ENCODE data around the gene NONO. TPM values are rescaled to one million over a fixed set of nuclear protein-coding genes. Genes with fewer than 3 reads are reported as not detected.
"Not testable (repeated sequence)": the region's sequence is repeated elsewhere in the genome, so short reads cannot be mapped to it uniquely, and the experiment has no call there.

NONO gene
- total RNA-seq, 1 experiment from 2014 or later, result 406 TPM

DNA sequence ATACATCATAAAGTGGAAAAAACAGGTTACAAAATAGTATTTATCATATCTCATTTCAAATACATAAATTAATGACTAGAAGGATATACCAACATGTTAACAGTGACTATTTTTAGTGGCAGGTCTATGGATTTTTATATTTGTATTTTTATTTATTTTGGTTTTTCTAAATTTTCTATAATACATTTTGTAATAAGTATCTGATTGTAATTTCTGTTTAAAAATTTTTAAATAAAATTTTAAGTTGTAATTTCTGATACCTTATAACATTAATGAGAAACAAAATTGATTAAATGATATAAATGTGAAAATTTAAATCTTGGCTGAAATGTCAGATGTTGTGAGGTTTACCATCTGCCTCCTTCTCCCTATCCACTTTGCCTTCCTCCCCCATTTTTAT, 2.5 kb downstream of the NONO start:
- DNase-seq (ENCODE audit: low spot score), result no peak

DNA sequence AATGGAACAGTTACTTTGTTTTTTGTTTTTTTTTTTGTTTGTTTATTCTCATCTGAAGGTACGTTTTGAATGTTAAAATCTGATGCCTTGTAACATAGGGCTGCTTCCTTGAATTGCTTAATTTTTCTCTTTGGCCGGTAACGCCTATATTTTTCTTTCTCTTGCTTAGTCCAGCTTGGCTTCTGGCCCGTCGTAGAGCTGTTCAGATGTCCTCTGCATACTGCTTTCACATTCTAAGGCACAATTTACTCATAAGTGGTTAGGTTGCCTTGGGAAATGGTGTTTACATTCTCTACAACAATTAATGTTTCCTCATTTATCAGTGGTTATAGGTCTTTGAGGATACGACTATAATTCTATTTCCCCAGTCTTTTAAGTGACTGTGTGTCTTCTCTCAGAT, 7.9 kb downstream of the NONO start:
- DNase-seq (ENCODE audit: low spot score), result no peak

GRCh38 chrX:71292669-71293365, 9.4 kb downstream of the NONO start:
- no peak for DNase-seq (ENCODE audit: low spot score)

DNA sequence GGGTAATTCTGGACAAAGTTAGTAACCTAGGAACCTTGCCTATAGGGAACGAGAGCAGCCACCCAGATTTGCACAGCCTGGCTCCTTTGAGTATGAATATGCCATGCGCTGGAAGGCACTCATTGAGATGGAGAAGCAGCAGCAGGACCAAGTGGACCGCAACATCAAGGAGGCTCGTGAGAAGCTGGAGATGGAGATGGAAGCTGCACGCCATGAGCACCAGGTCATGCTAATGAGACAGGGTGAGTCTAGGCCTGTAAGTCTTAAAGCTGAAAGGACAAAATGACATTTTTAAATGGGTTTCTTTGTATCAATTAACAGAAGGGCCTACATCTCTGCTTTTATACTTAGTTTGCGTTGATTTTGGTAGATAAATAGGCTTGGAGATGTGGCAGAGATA, 13.4 kb downstream of the NONO start:
- no peak for DNase-seq (ENCODE audit: low spot score)

GRCh38 chrX:71298119-71298518, 14.7 kb downstream of the NONO start:
- DNase-seq (ENCODE audit: low spot score), result no peak

- not testable (repeated sequence) for DNase-seq (ENCODE audit: low spot score)
These were observed 16.6 kb downstream of the NONO start for GRCh38 chrX:71300064-71300463.

GRCh38 chrX:71300495-71300894, 17.1 kb downstream of the NONO start:
- DNase-seq (ENCODE audit: low spot score), result not testable (repeated sequence)

DNA sequence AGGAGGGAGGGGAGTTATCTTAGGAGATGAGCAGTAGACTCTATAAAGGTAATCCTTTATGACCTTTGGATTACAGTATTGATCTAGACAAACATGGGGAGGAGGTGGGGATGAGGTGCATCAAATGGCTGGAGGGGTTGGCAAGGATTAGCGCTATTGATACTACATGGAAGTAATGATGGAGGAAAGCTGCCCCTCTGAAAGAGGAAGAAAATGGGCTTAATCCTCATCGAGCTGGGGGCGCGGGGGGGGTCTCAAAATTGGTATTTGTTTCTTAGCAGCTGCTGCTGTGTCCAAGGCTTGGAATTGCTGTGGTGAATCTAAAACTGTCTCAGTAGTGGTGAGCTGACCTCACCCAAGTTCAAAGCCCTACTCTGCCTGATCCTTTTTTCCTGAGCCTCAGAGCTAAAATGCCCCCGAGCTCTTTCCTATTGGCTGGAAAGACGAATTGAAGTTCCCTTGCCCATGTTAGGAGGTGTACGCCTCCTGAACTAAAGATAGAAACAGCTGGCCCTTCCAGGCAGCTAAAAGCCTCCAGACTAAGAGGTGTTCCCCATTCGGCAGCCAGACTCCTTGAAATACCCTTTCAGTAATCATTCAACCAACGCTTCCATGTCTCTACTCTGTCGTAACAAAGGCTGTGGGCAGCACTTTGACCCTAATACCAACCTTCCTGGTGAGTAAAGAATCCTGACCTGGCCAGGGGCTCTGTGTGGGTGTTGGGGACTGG, 17.9 kb downstream of the NONO start, which contains the start of gene ITGB1BP2:
Gene ITGB1BP2 (plus strand): TSS at position 556 of the 730 bp plus-strand sequence. CDS start 57 bp downstream, at position 613.
- DNase-seq (ENCODE audit: low spot score), result no peak

DNA sequence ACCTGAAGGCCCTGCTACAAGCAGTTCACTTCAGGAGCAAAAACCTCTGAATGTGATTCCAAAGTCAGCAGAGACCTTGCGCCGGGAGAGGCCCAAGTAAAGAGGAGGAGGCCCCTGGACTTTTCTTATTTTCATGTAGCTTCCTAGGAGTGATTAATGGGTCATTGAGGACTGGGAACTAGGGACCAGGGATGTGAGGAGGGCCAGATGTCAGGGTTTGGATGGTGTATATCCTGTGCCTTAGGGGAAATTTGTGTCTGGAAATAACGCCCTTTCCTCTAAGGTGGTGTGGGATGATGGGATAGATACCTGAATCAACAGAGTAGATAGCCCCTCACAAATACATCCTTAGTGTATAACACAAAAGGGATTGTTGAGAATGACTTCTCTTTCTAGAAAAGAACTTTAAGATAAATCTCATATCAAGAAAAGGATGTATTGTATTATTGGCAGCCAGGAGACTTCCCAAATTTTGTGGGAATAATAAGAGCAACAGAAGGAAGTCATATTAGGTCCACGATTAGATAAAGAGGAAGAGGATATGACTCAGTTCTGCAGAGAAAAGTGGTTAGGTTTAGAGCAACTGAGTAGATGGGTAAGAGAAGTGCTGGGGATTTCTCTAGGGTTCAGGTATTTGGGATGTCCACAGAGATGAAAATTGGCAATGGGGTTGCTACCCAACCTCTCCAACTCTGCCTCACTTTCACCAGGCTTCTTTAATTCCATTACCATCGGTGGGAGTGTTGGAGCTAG, 19.2 kb downstream of the NONO start:
- DNase-seq (ENCODE audit: low spot score), result no peak

DNA sequence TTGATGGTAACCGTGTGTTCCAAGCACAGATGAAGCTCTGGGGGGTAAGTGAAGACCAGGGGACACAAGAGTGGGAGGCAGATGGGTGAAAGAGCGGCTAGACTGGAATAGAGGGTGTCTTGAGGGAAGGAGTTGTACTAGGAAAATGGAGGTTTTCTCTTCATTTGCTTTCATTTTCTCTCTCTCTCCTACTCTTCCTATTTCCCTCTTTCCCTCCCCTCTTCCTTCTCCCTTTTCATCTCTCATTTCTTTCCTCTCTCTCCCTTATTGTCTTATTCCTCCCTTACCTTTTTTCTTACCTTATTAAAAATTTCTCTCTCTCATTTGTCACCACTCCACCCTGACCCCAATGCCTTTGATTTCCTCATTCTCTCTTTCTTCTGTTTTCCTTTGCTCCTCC, 21.1 kb downstream of the NONO start:
- no peak for DNase-seq (ENCODE audit: low spot score)

DNA sequence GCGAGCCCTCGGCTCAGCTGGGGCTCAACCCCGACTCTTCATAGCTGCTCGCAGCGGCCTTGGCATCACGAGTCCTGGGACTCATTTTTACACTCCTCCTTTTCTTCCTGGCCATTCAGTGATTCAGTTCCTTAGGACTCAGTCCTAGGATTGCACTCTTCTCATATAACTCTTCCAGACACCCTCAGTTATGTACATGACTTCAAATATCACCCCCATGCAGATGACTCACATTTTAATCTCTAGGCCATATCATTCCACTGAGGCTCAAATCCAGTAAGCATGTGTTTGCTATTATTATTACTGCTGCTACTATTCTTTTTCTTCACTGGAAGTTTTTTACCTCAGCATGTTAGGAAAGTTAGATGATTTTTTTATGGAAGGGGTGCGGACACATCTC, 32.5 kb downstream of the NONO start:
- no peak for DNase-seq (ENCODE audit: low spot score)

DNA sequence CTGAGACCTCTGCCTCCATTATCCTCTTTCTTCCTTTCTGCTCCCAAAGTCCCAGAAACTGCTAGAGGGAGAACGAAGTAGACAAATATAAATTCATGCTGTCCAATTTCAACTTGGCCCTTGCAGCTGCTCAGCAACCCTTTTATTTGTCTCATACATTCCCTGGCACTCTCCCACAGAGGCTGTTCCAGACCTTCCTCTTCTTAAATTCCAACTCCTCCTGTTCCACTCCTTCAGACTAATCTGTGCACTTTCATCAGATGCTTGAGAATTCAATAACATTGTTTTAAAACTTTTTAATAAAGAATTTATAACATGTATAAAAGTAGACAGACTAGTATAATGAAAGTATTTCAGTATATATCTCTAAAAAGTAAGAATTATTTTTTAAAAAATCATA, 33.5 kb downstream of the NONO start:
- DNase-seq (ENCODE audit: low spot score), result not testable (repeated sequence)

GRCh38 chrX:71320126-71320525, 36.7 kb downstream of the NONO start:
- DNase-seq (ENCODE audit: low spot score), result no peak

DNA sequence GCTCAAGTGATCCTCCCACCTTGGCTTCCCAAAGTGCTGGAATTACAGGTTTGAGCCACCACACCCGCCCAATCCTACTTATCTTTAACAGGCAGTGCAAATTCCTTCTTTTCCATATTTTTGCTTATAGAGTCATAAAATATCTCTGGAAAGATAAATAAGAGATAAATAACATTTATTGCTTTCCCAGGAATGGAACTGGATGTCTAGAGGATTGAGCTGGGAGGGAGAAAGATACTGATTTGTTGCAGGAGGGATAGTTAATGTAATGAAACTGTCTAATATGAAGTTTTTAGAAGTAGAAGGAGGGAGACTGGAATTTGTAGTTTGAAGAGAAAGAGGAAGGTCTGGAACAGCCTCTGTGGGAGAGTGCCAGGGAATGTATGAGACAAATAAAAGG, 38.3 kb downstream of the NONO start:
- no peak for DNase-seq (ENCODE audit: low spot score)

DNA sequence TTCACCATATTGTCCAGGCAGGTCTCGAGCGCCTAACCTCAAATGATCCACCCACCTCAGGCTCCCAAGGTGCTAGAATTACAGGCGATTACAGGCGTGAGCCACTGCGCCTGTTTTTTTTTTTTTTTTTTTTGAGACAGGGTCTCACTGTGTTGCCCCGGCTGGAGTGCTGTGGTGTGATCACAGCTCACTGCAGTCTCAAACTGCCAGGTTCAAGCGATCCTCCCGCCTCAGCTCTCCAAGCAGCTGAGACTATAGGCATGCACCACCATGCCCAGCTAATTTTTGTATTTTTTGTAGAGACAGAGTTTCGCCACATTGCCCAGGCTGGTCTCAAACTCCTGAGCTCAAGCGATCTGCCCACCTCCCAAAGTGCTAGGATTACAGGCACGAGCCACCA, 41.0 kb downstream of the NONO start:
- DNase-seq (ENCODE audit: low spot score), result not testable (repeated sequence)

DNA sequence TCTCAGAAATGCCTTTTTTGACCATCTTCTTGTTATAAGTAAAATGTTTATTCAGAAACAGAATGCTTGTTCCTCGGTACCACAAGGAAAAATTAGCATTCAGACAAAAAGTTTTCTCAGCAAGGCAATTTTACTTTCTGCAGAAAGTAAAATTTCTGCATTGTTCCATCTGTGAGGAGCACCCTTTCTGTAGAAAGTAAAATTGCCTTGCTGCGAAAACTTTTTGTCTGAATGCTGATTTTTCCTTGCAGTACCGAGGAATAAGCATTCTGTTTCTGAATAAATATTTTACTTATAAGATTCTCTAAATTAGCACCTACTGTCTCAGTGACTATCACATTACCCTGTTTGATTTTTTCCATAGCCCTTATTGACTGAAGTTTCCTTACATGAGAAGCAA, 43.0 kb downstream of the NONO start:
- DNase-seq (ENCODE audit: low spot score), result no peak

GRCh38 chrX:71349151-71349665, 65.8 kb downstream of the NONO start:
- not testable (repeated sequence) for DNase-seq (ENCODE audit: low spot score)

DNA sequence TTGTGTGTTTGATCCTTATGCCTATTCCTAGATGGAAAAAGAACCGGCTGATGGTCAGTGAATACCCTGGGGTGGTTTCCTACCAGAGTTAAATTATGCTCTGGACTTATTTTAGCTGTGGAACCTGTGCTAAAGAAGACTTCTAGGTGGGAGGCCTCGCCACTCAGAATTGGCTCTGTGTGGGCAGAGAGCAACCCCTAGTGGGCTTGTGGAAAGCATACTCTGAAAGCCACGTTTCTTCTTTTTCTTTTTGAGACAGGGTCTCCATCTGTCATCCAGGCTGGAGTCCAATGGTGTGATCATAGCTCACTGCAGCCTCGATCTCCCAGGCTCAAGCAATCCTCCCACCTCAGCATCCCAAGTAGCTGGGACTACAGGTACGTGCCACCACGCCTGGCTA, 66.4 kb downstream of the NONO start:
- not testable (repeated sequence) for DNase-seq (ENCODE audit: low spot score)
